COLO829 (cell line): ENCODE measurements around the gene RTL1.

Source experiments
- DNase-seq: peaks from one replicate; pipeline ENCODE4 v3.0.0; 2012; ENCODE audit warnings: low spot score

RTL1 gene

DNA sequence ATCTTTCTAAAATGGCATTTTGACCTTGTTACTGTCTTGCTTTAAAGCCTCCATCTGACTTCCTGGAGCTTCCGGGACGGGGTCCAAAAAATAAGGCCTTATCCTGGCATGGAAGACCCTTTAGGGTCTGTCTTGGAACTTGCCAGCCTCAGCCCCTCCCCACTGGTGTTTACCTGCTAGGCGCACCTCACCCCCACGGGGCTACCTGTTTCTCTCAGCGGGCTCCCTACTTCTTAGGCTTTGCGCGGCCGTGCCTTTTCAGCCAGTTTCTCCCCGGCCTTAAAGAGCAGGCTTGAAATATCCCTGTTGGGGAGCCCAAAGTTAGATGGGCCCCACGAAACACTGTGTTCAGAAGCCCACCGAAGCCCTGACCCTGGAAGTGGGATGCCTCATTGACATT, 5.1 kb downstream of the RTL1 start:
- no peak for DNase-seq

DNA sequence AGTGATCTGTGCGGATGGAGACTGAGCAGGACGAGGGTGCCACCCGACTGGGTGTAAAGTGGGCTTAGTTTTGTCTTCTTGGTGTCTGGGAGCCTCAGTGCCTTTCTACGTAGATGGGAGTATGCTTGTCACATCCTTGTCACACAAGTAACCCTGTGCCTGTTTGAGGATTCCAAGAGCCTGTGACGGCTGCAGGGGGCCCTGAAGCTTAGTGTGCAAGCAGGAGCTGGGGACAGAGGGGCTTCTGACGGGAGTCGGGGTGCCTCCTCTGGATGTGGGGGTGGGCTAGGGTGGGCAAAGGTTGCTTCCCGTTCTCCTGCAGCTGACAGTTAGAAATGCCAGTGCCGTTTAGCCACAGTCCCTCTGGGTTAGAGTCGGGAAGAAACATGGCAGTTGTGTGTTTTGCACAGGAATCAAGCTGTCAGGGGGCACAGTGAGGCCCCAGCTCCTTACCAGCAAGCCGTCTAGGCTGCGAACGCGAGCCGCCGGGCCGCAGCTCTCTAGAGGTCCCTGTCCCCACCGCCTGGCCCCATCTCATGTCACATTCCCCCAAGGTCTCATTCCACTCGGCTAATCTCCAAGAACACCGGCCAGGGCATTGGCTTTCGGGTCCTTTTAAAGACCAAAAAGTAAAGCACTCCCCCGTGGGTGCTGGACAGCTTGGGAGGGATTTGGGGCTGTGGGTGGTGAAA, 7.0 kb downstream of the RTL1 start:
- no peak for DNase-seq

DNA sequence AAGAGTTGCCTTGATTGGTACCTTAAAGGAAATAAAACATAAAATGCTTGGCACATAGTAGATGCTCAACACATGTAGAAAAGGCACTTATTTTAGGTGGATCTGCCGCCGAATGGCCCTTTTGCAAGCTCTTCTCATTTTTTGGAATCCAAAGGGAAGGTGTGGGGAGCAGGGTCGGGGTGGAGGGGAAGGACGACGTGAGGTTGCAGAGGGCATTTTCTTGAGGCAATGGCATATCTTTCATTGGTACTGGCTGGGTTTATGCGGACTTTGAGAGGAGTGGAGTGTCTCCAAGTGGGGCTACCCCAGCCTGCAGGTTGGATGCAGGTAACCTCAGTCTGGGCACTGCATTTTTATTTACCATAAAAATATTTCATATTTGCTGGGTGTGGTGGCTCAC, 8.1 kb downstream of the RTL1 start:
- no peak for DNase-seq

DNA sequence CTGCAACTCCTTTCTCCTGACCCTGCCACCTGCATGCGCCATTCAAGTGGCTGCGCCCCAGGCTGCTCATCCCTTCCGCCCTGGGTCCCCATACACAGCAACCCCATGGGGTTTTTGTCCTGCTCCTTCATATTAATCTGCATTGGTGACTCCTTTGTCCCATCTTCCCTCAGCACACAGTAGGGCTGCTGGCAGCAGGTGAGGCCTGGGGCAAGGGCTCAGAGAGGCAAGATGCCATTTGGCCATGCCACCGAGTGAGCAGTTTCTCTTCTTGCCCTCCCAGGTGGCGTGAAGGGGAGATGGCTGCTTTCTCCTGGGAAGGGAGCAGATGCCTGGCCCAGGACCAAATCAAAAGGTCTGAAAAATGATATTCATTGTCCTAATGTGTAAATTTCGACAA, 9.1 kb downstream of the RTL1 start:
- DNase-seq, result no peak

DNA sequence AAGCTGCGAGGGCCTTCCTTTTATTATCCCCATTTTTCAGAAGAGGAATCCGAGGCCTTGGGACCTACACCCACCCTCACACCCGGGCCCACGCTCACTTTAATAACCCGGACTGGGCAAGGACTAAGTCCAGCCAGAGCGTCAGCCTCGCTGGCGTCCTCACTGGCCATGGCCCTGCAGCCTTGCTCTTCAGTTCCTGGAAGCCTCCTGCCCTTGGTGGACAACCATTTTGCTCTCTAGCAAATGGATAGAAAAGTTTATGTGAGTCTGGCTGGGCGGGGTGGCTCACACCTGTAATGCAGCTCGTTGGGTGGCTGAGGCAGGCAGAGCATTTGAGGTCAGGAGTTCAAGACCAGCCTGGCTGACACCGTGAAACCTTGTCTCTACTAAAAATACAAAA, 9.8 kb downstream of the RTL1 start:
- DNase-seq, result no peak

DNA sequence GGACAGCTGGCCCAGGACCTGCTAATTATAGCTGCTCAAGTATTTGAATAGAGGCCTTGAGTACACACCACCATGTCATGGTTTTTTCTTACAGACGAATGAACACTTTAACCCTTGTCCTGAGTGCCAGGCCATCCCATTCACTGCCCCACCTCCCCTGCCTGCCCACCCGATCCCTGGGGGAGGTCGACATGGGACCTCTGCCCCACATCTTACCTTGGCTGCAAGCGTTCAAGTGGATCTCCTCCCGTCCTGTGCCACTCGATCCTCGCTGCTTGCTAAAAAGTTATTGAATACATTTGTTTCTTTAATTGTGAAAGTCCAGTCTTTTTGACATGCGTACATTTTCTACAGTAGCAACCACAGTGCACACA, 10.3 kb downstream of the RTL1 start:
- no peak for DNase-seq

DNA sequence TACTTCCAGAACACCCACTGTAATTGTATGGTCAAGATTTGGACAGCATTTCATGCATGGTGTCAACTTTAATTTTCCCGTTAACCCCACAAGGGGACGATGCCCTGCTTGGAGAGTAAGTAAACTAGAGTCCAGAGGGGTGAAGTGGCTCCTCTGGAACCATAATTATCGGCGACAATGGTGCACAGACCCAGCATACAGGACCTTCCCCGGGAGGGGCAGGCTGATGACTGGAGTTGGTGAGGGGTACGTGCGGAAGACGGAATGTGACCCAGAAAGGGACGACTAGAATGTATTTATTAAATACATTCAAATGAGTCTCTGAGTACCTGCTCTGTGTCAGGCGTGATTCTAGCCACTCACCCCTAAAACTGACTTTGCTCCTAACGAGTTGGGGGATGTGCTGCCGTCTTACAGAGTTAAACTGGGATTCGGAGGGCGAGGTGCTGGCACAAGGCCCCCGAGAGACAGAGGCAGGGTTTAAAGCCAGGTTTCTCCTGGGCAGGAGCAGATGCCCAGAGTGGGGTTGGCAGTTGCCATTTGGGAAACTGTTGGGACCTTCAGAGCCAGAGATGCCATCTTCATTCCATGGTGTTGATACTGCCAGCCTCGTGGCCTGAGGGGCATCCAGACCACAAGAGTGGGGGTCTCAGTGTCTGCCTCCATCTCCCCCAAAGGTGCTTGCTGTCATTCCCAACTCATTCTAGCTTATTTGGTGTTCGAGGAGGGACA, 10.9 kb downstream of the RTL1 start:
- DNase-seq, result no peak

DNA sequence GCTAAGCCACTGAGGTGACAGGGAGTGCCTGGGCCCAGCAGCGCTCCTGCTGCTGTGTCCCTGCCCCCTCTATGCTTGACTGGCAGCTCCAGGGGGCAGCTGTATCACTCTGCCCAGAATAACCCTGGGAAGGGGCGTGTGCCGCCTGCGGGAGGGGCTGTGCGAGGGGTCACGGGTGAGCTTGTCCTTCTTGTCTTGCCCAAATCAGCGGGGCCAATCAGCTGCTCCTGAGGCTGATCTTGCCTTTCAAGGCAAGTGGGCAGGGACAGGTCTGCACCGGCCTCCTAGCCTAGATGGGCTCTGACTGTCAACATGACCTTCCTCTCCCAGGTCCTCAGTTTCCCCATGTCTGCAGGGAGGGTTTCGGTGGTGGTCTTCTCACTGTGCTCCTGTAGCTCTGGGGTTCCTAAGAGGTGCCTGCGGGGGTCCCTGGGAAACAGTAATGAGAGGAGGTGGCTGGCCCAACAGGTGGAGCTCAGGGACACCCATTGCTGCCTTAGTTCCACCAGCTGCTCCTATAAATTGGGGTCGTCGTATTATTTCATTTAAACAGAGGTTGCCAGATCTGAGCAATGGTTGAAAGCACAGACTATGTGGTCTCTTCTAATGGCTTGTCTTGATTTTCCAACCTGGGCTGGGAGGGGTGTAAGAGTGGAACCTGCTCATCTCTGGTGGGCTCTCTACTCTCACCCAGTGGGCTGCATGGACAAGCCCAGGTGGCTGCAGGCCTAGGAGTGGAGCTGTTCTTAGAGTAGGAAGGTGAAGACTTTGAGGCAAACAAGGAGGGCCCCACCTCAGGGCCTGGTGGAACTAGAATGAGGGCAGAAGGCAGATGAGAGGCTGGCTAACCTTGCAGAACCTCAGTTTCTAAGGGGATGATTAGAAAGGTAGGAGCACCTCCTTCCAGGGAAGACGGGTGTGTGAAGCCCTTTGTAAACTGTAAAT, 11.7 kb downstream of the RTL1 start:
- no peak for DNase-seq

DNA sequence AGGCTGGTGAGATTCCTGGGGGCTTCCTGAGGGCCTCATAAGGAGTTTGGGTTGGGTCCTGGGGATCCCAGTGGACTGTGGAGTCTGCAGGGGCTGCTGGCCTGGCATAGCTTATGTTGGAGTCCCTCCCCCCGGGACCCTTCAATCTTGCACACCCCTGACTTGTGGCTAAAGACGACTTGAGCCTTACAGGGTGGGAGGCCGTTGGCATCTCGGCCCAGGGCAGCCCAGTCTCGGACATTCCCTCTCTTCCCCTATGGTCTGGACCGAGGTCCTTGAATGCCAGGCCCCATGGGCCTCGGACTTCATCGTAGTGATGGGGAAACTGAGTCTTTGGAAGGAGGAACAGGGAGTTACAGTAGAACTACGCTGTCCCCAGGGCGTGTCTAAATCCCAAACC, 12.5 kb downstream of the RTL1 start:
- DNase-seq, result no peak

DNA sequence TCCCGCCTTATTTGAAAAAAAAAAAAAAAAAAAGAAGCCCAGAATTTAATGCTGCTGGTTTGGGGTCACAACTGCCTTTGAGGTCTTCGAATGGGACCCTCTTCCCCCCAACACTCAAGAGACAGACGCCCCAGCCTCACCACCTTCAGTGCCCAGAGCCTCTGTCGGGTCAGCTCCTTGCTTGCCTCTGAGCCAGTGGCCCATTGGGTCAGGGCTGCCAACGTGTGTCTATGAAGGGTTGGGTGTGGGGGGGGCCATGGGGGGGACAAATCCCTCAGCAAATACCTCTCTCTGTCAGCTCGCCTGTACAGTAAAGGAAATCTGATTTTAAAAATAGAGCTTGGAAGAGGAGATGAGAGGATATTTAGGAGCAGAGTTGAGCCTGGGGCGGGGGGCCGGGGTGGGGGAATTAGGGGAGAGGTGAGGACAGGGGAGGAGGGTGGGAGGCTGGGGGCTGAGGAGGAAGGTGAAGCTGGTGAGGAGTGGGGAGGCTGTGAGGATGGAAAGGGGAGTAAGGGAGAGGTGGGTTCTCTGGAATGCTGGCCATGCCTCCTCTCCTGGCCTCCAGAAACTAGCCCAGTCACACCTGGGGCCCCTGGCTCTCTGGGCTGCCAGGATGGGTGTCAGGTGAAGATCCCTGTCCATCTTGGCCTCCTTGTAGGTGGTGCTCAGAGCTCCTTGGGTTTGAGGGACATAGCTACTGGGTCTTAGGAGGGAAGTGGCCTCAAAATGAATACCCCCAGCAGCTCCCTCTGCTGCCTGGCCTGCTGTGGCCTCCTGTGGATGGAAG, 13.3 kb downstream of the RTL1 start:
- no peak for DNase-seq

DNA sequence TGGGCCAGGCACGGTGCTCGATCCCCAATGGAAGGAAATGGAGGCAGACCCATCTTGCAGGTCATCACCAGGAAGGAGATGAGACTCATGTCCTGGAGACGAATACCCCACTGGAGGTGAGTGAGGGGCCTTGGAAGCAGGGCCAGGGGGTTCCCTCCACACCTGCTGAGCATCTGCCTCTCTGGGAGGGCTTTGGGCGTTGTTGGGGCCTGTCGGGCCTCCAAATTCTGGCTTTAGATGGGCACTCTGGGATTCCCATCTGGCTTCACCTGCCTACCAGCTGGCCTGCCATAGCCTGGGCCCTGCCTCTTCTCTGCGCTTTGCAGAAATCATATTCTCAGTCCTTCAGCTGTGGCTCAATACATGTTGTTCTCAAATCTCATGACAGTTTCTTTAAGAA, 13.9 kb downstream of the RTL1 start:
- no peak for DNase-seq

DNA sequence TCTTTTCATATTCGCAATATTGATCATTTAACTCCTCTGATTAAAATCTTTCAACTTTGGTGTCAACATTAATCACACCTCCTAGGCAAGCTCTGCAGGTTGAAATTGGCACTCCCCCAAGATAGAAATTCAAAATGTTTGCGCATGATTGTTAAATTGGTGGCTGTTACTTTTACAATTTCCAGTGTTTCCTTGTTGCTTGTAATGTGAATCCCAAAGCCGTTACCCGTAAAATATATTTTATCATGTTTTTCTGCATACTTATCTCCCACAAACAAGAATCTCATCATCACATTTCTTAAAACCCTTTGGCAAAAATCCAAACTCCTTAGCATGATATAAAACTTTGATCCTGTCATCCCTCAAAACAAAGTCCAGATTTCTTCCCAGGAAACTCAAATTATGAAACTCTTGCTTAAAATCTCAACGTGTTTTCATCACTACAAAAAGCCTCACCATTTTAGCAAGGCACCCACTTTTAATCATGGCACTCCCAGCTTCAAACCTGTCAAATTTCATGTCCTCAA, 14.7 kb downstream of the RTL1 start:
- DNase-seq, result no peak

DNA sequence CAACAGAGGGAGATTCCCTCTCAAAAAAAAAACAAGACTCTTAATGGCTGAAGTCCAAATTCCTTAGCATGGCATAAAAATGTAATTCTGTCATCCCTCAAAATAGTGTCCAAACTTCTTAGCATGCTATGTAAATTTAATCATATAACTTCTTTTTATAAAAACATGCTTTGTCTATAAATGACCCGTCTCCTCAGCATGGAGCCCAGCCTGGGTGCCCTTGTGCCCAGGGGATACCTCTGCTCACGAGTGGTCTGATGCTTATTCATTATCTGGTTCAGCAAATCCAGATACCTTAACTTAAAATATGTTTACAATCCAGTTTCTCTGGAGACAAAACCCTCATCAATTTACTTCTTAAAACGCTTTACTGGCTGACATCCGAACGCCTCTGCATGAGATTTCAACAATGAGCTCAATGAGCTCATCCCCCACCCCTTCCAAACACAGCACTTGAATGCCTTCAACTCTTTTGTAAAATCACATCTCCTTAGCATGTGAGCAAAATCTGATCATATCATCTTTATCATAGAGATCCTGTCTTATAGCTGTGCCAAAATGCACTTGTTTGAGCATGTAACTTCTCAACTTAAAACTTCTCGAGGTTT, 15.7 kb downstream of the RTL1 start:
- DNase-seq, result no peak

DNA sequence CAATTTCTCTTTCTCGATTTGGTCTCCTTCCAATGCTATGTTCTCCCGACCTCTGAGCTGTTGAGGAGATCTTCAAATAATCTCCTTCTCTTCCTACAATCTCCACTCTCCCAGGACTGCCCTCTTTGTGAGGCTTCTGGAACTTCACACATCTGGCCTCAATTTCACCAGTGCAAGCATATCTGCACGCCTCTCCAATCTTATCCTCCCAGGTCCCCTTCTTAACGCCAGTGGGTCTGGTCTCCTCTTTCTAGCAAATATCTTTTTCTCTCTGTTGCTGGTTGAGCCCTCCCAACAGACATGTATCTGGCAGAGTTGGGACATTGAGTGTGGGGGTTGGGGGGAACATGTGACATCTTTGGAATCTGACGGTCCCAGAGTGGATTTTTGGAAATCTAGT, 17.9 kb downstream of the RTL1 start:
- DNase-seq, result no peak

DNA sequence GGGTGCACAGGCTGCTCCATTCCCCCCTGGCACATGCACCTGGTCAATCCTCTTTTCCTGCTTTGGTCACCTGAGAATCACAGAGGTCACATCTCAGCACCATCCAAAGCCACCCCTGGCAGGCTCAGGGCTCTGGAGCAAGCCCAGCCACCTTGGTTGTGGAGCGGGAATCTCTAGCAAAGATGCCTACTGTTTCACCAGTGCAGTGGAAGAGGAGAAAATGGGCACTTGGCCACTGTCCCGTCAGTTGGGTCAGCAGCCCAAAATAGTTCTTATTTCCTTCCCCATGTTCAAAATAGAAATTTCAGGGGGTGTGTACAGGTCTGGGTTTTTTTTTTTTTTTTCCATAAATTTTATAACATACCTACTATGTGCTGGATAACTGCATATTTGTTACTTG, 18.3 kb downstream of the RTL1 start:
- no peak for DNase-seq

DNA sequence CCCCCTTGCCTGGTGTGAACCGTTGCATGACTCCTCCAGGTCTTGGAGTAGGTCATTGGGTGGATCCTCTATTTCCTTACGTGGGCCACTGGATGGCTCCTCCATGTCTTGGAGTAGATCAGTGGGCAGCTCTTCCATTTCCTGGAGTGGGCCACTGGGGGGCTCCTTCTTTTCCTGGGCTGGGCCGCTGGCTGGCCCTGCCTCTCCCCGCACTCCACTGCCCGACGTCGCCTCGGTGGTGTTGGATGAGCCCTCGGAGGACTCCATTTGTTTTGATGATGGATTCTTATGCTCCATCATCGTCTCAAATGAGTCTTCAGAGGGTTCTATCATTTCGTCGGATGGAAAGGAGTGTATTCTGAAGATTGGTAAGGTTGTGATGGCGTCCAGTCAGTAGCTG, 19.1 kb downstream of the RTL1 start:
- no peak for DNase-seq

DNA sequence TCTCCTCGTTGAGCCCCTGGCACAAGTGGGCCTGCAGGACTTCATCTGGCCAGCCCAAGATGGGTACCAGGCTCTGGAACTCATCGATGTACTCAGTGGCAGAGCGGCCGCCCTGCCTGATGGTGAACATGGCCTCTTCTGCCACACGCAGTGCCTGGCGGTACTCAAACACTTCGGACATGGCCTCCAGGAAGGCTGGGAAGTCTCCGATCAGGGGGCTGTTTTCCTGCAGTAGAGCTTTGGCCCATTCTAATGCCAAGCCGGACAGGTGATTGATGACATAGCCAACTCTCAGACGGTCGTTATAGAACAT, 19.8 kb downstream of the RTL1 start:
- DNase-seq, result no peak

DNA sequence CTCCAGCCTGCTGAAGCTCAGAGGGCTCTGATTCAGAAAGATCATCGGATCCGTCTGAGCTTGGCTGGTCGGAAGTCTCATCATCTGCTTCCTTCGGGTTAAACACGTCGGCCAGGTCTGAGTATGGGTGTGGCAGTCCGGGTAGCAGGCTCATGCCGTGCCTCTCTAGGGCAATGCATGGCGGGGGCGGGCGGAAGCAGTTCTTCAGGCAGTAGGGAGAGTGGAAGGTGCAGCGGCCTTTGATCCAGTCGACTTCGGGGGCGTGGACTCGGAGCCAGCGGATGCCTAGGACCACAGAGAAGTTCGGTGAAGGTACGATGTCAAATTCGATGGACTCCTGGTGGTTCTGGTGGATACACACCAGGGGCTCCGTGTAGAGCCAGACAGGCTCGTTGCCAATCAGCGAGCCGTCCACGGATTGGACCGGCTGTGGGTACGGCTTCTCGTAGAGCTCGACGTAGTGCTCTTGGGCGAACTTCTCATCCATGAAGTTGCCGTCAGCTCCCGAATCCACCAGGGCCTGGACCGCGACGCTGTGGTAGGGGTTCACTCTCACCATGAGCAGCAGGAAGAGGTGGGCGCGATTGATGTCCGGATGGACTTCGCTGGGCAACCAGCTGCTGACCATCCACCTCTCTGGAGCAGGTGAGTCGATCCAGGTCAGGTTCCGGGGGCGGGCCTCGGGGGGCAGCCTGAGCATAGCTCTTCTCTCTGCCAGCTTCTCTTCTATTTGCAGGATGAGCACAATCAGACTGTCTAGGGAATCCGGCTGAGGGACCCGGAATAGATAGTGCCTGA, 20.3 kb downstream of the RTL1 start:
- no peak for DNase-seq

DNA sequence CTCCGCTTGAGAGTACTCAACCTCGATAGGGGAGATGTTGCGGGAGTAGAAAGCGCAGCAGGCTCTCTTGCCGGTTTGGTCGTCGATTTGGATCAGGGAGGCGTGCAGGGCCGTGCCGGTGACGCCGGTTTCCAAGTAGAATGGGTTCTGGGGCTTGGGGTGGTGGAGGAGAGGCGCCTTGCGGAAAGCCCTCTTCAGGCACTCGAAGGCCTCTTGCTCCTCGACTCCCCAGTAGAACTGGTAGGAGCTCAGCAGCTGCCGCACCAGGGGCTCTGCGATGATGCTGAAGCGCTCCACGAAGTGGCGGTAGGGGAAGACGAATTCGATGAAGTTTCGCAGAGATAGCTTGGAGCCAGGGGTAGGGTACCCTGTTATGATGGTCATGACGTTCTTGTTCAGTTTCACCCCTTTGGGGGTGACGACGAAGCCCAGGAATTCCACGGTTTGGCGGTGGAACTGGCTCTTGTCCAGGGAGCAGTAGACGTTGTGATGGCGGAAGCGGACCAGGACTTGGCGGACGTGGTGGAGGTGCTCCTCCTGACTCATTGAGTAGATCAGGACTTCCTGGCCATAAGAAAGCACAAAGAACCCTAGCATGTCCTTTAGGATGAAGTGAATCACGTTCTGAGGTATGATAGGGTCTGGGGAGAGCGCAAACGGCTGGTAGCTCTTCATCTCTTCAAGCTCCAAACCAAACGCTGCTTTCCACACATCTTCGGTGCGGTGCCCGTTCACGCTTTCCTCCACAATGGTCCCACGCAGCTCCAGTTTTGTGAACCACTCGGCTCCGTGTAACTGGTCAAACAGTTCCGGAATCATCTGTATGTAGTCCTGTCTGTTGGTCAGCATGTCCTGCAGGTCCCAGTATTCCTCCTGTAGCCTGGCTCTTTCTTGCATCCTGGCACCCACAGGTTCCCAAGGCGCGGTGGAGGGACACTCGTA, 21.2 kb downstream of the RTL1 start:
- DNase-seq, result no peak
